Astrocyte (in vitro differentiated cells and primary cell): ENCODE measurements around the gene PIGL.

Source experiments
- EZH2 ChIP-seq: IDR thresholded peaks from 2 replicates; pipeline ENCODE4 v1.6.1; 2012; ENCODE audit warnings: mild to moderate bottlenecking, low read length, inconsistent platforms; ENCODE audit not compliant: insufficient read depth
- TF ChIP-seq, protein P1 (sequence below): IDR thresholded peaks from 2 replicates; pipeline ENCODE4 v1.5.1; 2011; ENCODE audit warnings: low read depth, mild to moderate bottlenecking, inconsistent platforms, low read length, moderate library complexity; ENCODE audit not compliant: insufficient read depth

DNA sequence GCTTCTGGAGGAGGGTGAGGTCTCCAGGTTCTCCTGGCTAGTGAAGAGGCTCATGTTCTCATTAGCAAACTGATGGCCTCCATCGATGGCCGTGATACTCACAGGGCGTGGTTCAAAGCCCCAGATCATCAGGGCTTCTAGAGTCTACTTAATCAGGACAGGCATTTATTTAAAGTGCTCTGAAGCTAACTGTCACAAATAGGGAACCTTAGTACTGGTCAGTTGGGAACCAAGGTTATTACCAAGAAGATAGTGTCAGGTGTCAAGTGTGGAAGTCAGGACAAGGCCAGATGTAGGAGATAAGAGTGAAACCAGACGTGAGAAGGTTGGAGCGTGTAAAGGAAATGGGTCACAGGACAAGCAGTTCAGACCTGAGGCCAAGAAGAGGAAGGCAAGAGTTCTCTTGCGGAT is 56.9 kb downstream of the PIGL start:
- TF ChIP-seq, protein P1, sequence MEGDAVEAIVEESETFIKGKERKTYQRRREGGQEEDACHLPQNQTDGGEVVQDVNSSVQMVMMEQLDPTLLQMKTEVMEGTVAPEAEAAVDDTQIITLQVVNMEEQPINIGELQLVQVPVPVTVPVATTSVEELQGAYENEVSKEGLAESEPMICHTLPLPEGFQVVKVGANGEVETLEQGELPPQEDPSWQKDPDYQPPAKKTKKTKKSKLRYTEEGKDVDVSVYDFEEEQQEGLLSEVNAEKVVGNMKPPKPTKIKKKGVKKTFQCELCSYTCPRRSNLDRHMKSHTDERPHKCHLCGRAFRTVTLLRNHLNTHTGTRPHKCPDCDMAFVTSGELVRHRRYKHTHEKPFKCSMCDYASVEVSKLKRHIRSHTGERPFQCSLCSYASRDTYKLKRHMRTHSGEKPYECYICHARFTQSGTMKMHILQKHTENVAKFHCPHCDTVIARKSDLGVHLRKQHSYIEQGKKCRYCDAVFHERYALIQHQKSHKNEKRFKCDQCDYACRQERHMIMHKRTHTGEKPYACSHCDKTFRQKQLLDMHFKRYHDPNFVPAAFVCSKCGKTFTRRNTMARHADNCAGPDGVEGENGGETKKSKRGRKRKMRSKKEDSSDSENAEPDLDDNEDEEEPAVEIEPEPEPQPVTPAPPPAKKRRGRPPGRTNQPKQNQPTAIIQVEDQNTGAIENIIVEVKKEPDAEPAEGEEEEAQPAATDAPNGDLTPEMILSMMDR, result no peak
- TF ChIP-seq EZH2, result no peak
